Epithelial cell of proximal tubule (primary cell): ENCODE measurements around the gene CDC42BPA. TPM values are rescaled to one million over a fixed set of nuclear protein-coding genes. Genes with fewer than 3 reads are reported as not detected.

Source experiments
- DNase-seq: peaks from one replicate; pipeline ENCODE4 v3.0.0-alpha.2; 2011; ENCODE audit warnings: low read depth
- H3K4me3 ChIP-seq: 2 replicates; pipeline ENCODE4 v1.5.1; 2011; ENCODE audit warnings: low read depth, mild to moderate bottlenecking, low read length
- CTCF ChIP-seq: conservative IDR thresholded peaks from 2 replicates; pipeline ENCODE4 v1.5.1; 2012; ENCODE audit warnings: low read depth, mild to moderate bottlenecking, low read length
- total RNA-seq: library from RNA; depleted of rRNA; stranded (reverse); fragments of >200 nt; gene quantifications from 2 replicates; pipeline ENCODE4 v1.2.3, GENCODE V29; 2015

The CDC42BPA gene
- total RNA-seq, 1 donor from 2014 or later, result 15.6 TPM

GRCh38 chr1:226981386-226981817 is 336.9 kb downstream of the CDC42BPA start:
- no peak for DNase-seq
- TF ChIP-seq CTCF, result no peak
- H3K4me3 ChIP-seq, result no peak overlapping the region

- DNase-seq, result no peak
- TF ChIP-seq CTCF, result no peak
- no peak overlapping the region for H3K4me3 ChIP-seq
These were observed 337.5 kb downstream of the CDC42BPA start for GRCh38 chr1:226980565-226981385.

GRCh38 chr1:226980122-226980560 is 338.2 kb downstream of the CDC42BPA start:
- no peak for DNase-seq
- H3K4me3 ChIP-seq, result no peak overlapping the region
- no peak for TF ChIP-seq CTCF

GRCh38 chr1:226979517-226980121 is 338.7 kb downstream of the CDC42BPA start:
- TF ChIP-seq CTCF, result no peak
- DNase-seq, result no peak
- H3K4me3 ChIP-seq, result no peak overlapping the region

GRCh38 chr1:226979115-226979516 is 339.2 kb downstream of the CDC42BPA start:
- H3K4me3 ChIP-seq, result no peak overlapping the region
- no peak for TF ChIP-seq CTCF
- no peak for DNase-seq

- no peak for TF ChIP-seq CTCF
- no peak for DNase-seq
- no peak overlapping the region for H3K4me3 ChIP-seq
These were observed 339.7 kb downstream of the CDC42BPA start for GRCh38 chr1:226978432-226979114.
